ENCODE results near the gene NTRK3.

The NTRK3 gene

DNA sequence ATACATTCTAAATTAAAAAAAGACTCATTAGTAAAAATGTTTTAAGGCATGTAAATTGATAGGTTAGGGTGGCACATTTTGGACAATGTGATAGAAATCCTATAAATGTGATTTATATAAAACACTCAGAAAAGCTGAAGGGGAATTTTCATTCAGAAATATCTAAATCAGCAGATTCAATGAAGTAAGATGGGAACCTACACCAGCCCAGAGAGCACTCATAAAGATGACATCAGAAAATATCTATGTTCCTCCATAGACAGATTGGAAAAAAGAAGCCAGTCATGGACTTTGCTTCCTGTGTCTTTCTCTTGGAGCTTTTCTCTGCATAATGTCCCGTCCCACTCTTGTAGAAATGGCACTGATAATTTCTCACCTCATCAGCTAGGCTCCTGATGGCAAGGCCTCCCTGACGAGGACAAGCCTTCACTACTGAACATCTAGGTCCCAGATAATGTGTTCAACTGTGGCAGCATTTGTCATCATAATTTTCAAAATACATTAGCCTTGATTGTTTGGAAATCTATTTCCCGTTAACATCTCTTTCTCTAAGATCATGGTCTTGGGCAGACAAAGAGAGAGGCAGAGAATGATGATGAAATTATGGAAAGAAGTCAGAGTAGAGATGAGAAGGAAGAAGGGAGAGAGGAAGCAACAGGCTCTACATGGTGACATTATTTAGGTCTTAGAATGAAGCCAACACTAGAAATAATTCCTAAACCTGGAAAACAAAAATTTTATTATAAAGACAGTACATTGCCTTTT lies 354.4 kb downstream of the NTRK3 start:
- TF ChIP-seq ZNF274 (IDR thresholded peaks at IDR 0.05; ENCODE audit: low read depth, low read length) = no peak

DNA sequence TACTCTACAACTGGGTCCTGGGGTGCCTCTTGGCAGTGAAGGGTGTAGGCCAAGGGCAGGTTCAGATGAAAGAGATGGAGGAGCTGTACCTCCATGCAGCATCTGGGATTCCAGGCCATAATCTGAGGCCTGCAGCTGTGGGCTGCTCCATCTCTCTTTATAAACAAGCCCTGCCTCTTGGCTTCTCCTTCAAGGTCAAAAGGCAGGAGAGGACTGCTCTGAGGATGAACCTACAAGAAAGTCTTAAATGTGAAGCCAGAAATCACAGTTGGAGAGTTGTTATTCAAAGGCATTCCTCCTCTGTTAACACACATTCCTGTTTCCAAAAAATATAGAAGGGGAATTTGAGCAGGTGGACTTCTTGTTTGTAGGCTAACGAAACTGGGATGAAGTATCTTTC lies 355.5 kb downstream of the NTRK3 start:
- TF ChIP-seq ZNF274 (IDR thresholded peaks at IDR 0.05; ENCODE audit: low read depth, low read length) = no peak

More for the DNA sequence above, 354.4 kb downstream of the NTRK3 start:
- no peak overlapping the region for H3K4me3 ChIP-seq (ENCODE audit: low read length)

DNA sequence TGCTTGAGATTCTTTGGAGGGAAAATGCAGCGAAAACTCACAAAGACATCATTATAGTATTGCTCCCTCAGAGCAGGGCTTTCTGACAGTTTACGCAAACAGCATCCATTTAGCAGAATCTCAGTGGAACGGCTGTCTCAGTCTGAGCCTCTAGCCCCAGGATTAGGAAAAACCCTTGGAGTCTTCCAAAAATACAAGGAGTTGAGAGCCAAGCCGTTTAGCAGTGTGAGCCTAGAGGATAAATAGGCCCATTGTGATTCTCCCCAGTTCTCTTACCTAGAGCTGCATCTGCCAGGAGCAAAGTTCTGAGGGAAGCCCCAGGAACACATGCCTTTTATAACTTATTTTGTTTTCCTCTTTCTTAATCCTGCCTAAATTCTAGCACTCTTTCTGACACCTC lies 359.6 kb downstream of the NTRK3 start:
- TF ChIP-seq ZNF274 (IDR thresholded peaks at IDR 0.05; ENCODE audit: low read depth, low read length) = no peak
- no peak overlapping the region for H3K4me3 ChIP-seq (ENCODE audit: low read length)

More for the DNA sequence above, 355.5 kb downstream of the NTRK3 start:
- H3K4me3 ChIP-seq (ENCODE audit: low read length) = no peak overlapping the region

DNA sequence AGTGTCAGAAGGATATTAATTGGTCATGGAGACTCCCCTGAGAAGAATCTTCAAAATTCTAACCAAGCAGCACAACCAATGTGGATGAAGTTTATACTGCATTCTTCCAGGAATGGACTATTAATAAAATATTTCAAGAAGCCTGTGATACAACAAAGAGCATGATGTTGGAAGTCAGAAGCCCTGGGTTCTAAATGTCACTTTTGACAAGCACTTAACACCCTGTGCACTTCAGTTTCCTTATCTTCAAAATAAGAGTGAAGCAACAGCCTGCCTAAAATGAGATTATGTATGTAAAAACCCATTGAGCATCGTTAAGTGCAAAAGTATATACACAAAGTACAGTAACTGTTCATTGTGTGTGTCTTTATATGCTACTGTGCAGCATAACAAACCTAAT lies 369.4 kb downstream of the NTRK3 start:
- TF ChIP-seq ZNF274 (IDR thresholded peaks at IDR 0.05; ENCODE audit: low read depth, low read length) = no peak
- H3K4me3 ChIP-seq (ENCODE audit: low read length) = no peak overlapping the region

DNA sequence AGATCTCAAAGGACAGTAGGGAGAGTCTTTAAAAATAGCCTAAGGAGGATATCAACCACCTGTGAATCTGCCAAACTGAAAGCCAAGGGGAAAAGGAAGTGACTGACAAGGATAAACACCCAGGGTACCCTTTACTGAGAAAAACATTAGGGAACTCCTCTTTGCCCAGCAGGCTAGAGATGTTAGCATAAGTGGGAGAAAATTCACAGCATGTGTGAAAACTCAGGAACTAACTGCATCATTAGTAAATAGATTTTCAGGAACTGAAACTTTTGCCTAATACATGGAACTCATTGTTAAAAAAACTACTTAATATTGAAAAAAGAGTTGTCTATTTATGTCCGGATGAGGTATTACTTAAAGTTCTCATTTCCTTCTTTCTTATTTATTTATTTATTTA lies 375.5 kb downstream of the NTRK3 start:
- no peak for TF ChIP-seq ZNF274 (IDR thresholded peaks at IDR 0.05; ENCODE audit: low read depth, low read length)
- no peak overlapping the region for H3K4me3 ChIP-seq (ENCODE audit: low read length)

DNA sequence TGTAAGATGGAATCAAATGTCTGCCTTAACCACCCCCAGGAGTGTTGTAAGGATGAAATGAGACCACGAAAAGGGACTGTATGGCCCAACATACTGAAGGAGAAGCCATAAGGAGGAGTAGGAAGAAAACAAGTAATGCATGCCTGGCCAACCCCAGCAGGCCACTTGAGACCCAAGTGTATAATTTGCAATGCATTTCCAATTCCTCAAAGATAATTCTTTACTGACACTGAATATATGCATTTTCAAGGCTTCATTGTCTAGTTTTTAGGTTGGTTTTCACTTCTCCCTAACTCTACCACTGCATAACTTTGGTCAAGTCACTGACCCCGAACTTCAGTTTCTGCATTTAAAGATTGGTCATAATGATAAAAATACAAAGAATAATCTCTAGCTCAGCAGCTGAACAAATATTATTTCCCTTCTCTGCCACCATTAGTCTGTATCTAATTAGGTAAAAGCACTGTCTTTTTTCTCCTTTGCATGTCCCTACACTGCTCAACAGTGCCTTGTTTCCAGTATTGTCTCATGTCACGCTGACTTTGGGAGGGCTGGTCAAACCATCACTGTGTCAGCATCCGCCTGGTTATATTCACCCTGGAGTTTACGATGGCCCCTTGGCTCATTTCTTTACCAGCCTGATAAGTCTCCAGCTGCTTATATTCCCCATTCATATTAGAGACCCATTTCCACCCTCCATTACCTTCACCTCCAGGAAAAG lies 378.6 kb downstream of the NTRK3 start:
- no peak overlapping the region for H3K4me3 ChIP-seq (ENCODE audit: low read length)
- no peak for TF ChIP-seq ZNF274 (IDR thresholded peaks at IDR 0.05; ENCODE audit: low read depth, low read length)

DNA sequence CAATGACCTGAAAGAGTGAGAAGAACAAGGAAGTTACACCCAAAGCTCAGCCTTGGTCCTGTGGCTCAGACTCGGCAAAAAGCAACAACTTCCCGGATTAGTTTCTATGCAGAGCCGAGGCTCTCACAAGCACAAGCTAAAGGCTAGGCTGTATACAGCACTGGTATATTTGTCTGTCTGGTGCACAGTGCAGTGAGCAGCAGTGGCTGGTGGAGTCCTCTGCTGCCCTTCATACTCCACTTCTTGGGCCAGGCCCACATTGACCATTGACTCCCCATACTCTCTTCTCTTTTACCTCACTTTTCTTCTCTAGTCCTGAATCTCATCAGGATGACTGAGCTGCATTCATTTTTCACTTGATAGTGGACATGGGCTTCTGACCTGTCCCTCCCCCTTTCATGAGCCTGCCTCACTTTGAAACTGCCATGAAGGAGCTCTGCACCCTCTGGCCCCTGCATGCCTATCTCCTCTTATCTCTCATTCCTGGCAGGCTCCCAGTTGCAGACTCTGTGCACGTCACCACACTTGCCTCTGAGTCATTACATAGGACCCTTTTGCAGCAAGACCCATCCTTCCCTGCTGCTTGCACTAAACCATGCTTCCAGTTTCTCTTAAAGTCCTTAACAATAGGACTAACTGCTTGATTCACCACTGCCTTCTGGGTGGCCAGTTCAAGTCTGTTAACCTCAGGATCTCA lies 379.3 kb downstream of the NTRK3 start:
- H3K4me3 ChIP-seq (ENCODE audit: low read length) = no peak overlapping the region
- no peak for TF ChIP-seq ZNF274 (IDR thresholded peaks at IDR 0.05; ENCODE audit: low read depth, low read length)

DNA sequence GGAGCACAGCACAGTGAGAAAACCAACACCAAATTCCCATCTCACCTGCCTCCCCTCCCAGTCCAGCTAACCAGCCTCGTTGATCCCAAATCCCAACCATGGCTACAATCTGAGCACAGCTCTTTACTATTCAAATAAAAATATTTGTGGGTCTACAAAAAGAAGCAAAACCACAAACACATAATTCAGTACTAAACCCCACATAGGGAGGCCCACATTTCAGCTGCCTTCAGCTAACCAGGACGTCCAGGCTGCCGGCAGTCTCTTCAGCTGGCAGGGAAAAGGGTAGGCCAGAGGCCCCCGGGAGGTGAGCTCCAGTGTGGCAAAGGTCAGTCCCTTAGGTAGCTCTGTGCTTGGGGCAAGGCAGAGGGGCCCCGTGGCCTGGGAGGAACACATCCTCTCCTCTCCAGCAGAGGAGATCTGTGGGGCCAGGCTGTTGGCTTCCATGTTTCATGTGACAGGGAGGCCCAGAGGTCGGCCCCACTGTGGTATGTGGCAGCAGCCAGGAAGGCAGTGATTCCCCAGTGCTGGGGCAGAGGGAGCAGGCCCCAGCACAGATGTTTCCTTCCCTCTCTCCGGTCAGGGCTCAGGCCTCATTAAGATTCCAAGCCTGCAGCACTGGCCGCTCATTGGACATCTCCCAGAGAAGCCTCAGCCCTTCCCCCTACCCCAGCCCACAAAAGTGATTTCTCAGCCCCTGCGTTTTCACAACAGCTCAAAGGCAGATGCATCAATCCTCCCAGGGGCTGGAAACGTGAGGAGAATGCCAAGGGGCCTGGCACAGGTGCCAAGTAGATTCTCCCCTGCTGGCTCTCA lies 381.4 kb downstream of the NTRK3 start:
- H3K4me3 ChIP-seq (ENCODE audit: low read length) = no peak overlapping the region
- no peak for TF ChIP-seq ZNF274 (IDR thresholded peaks at IDR 0.05; ENCODE audit: low read depth, low read length)

DNA sequence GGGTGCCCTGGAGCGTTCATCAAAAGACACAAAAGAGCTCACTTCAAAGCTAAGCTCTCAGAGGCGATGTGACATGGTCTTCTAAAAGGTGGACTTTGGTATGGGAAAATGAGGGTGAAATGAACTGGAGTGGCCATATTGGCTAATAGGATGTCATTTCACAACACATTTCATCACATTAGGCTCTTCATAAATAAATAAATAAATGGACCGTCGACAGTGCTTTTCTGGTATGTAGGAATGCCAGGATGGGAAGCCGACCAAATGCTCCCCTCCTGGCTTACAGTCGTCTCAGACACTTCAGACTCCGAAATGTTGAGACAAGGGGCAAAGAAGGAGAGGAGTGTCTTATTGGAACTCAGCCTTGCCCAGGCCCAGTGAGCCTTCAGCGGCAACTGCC lies 383.0 kb downstream of the NTRK3 start:
- TF ChIP-seq ZNF274 (IDR thresholded peaks at IDR 0.05; ENCODE audit: low read depth, low read length) = no peak
- no peak overlapping the region for H3K4me3 ChIP-seq (ENCODE audit: low read length)

DNA sequence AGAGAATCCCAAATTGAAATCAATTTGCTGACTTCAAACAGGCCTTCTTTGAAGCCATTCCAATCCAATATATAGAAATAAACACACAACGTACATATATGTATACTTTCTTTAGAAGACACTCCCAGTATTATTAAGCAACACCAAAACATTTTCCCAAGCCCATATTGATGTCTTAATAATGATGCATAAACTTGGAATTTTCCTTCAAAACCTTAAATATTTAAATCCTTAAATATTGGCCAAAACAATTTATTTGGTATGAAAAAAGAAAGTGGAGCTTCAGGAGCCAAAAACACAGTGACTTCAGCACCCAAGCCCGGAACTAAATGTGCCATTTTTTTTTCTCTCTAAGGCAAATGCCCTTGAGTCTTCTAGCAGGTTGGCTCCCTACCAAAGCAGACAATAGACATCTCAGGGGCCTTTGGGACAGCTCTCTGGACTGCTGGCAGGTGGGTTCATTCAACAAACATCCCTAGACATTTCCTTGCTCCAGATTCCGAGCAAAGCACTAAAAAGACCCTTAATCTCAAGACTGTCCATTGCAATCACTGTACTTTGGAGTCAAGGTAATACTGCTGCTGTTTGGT lies 384.7 kb downstream of the NTRK3 start:
- no peak overlapping the region for H3K4me3 ChIP-seq (ENCODE audit: low read length)
- TF ChIP-seq ZNF274 (IDR thresholded peaks at IDR 0.05; ENCODE audit: low read depth, low read length) = no peak

DNA sequence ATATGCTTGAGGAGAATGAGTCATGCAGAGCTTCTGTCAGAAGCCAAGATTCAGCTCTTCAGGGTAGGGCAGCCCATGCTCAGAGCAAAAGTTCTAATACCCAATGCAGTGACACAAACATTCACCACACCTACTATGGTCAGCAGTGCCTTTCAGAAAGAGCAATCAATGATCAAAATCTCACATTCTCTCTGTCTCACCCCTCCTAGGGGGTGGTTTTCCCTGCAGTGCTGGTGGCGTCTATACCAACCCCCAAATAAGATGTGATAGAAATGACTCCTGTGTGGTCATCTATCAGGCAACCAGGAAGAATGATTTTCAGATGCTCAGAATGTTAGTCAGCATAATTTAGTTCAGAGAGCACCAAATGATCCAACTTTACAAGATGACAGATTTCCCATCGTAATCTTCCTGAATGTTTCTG lies 385.3 kb downstream of the NTRK3 start:
- no peak for TF ChIP-seq ZNF274 (IDR thresholded peaks at IDR 0.05; ENCODE audit: low read depth, low read length)
- no peak overlapping the region for H3K4me3 ChIP-seq (ENCODE audit: low read length)

DNA sequence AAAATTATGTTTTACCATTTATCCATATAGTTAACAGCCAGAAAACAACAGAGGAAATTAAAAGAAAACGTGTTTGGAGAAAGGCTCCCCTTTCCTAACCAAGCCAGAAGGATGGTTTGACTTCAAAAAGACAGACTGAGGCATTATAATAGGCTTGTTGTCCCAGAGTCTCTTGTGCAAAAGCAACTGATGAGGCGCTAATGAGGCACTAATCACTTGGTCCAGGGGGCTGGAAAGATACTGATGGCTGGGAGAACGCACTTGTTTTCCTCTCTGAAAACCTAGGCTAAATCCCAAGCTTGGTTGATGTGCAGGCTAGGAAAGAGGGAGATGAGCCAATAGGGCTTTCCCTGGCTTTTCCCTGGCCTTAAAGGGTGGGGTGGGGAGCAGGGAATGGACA lies 389.6 kb downstream of the NTRK3 start:
- H3K4me3 ChIP-seq (ENCODE audit: low read length) = no peak overlapping the region
- no peak for TF ChIP-seq ZNF274 (IDR thresholded peaks at IDR 0.05; ENCODE audit: low read depth, low read length)

DNA sequence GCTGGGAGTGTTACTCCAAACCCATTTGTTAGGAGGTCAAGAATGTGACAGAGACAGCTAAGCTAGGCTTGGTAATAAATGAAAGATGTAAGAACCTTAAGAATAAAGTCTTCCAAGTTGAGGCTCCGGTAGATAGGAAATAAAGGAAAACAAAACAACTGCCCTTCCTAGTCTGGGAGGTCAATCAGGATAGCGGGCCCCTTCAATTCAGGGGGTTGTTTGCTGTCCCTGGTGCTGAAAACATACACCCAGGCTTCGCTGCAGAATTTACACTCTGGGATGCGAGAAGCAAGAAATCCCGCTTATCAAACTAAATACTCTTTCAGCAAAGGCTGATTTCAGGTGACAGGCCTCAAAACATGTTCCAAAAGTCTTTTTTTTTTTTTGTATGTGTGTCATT lies 393.4 kb downstream of the NTRK3 start:
- no peak overlapping the region for H3K4me3 ChIP-seq (ENCODE audit: low read length)
- no peak for TF ChIP-seq ZNF274 (IDR thresholded peaks at IDR 0.05; ENCODE audit: low read depth, low read length)

DNA sequence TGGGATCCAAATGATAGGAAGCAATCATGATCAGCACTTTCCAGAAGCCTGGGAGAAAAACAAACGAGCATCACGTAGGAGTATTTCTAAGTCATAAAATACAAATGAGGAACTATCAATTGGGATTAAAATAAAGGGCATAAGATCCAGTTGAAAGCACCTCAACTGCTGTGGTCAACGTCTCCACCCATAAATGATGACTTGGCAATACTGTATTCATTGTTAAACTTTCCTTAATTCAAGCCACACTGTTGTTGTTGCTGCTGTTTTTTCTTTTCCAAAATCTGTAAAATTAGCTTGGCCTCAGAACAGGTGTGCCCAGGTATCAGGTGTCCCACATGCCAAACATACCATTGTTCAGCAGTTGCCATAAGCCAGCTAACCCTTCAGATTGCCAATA lies 395.8 kb downstream of the NTRK3 start:
- H3K4me3 ChIP-seq (ENCODE audit: low read length) = no peak overlapping the region
- TF ChIP-seq ZNF274 (IDR thresholded peaks at IDR 0.05; ENCODE audit: low read depth, low read length) = no peak
